ENCODE measurements around the gene ARMH1.

The ARMH1 gene

DNA sequence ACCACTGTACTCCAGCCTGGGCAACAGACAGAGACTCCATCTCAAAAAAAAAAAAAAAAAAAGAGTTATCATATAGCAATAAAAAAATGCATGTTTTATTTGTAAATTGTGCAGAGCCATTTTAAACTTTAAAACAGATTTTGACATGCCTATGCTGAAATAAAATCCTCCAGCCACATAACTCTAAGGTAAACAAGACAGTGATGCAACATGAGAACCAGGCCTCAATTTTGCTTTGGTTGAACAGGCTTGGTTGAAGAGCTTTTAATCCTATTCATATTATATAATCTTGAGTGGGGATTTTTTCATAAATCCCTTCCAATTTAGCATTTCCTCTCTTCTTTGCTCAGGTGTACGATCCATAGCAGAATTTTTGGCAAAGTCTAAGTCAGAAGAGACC, 26.1 kb downstream of the ARMH1 start:
- H3K9ac ChIP-seq (ENCODE audit: low read length): no peak overlapping the region
- no peak overlapping the region for H3K27ac ChIP-seq (ENCODE audit: low read depth, low read length)
- H3K4me3 ChIP-seq (ENCODE audit: low read depth, low read length): no peak overlapping the region
- no peaks in the 10 kb centered on the region for H3K4me1 ChIP-seq (ENCODE audit: control insufficient read depth, insufficient read depth, low read length)
- H3K27me3 ChIP-seq (ENCODE audit: control insufficient read depth, insufficient read depth, low read length): no peaks in the 10 kb centered on the region
- no peaks in the 10 kb centered on the region for H3K36me3 ChIP-seq (ENCODE audit: control insufficient read depth, insufficient read depth, low read length)
- no peaks in the 10 kb centered on the region for H3K9me3 ChIP-seq (ENCODE audit: control insufficient read depth, insufficient read depth, low read depth, low read length)

DNA sequence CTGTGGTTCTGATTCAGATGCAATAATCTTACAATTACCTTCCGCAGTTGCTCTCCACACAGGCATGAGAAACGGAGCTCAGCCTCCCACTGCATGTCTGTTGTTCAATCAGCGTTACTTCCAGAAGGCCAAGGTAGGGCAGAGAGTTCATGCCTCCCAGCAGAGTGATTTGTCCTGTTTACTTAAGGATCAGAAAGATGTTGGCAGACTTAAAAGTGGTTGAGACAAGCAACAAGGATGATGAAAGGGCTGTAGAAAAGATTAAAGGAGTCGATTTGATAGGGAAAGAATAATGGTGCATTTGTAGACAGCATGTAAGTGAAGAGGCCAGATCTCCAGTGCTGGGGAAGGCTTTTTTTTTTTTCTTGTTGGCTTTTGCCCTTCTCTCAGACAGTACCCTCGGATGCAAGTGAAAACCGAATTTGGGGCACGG, 26.6 kb downstream of the ARMH1 start:
- no peaks in the 10 kb centered on the region for H3K27me3 ChIP-seq (ENCODE audit: control insufficient read depth, insufficient read depth, low read length)
- no peaks in the 10 kb centered on the region for H3K36me3 ChIP-seq (ENCODE audit: control insufficient read depth, insufficient read depth, low read length)
- H3K4me1 ChIP-seq (ENCODE audit: control insufficient read depth, insufficient read depth, low read length): no peaks in the 10 kb centered on the region
- H3K9me3 ChIP-seq (ENCODE audit: control insufficient read depth, insufficient read depth, low read depth, low read length): no peaks in the 10 kb centered on the region
- no peak overlapping the region for H3K9ac ChIP-seq (ENCODE audit: low read length)
- no peak overlapping the region for H3K27ac ChIP-seq (ENCODE audit: low read depth, low read length)
- no peak overlapping the region for H3K4me3 ChIP-seq (ENCODE audit: low read depth, low read length)

DNA sequence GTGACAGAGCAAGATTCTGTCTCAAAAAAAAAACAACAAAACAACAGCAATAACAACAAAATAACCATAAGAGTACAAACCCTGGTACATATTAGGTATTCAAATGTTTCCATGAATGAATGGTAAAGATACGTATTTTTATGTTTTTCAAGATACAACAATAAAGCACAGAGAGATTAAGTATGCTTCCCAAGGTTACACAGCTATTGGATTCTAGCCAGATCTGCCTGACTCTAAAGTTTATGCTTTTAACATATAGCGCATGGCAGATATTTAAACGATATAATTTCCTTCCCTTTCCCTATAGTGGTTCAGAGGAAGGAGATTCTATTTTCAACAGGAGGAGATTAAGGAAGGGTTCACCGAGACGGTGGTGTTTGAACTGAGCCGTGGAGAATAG, 31.0 kb downstream of the ARMH1 start:
- peaks cover 7% of the 10 kb centered on the region; the same call in 1 of the 2 replicates for H3K4me1 ChIP-seq (ENCODE audit: control insufficient read depth, insufficient read depth, low read length)
- H3K27me3 ChIP-seq (ENCODE audit: control insufficient read depth, insufficient read depth, low read length): no peaks in the 10 kb centered on the region
- no peaks in the 10 kb centered on the region for H3K36me3 ChIP-seq (ENCODE audit: control insufficient read depth, insufficient read depth, low read length)
- no peak overlapping the region for H3K9ac ChIP-seq (ENCODE audit: low read length)
- H3K4me3 ChIP-seq (ENCODE audit: low read depth, low read length): no peak overlapping the region
- no peak overlapping the region for H3K27ac ChIP-seq (ENCODE audit: low read depth, low read length)
- peaks cover 13% of the 10 kb centered on the region; the same call in 1 of the 2 replicates for H3K9me3 ChIP-seq (ENCODE audit: control insufficient read depth, insufficient read depth, low read depth, low read length)

DNA sequence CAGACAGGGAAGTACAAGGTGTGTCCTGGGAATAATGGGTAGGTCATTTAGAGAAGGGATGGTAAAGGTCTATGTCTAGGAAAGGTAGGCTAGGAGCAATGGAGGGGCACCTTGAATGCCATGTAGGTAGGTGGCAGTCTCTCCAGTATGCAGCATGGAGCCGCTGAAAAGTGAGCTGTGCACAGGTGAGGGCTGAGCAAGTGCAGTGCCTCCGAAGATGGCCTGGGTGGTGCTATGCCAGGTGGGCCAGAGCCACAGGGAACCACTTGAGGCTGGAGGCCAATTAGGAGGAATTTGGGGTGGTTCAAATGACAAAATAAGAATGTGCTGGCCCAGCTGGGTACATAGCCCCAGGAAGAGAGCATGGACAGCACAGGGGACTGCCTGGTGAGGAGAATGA, 31.4 kb downstream of the ARMH1 start:
- Histone ChIP-seq H3K4me3 (ENCODE audit: low read depth, low read length) (no peak overlapping the region), H3K36me3 (ENCODE audit: control insufficient read depth, insufficient read depth, low read length) (no peaks in the 10 kb centered on the region), H3K27ac (ENCODE audit: low read depth, low read length) (no peak overlapping the region), H3K9ac (ENCODE audit: low read length) (no peak overlapping the region), H3K9me3 (ENCODE audit: control insufficient read depth, insufficient read depth, low read depth, low read length) (peaks cover 13% of the 10 kb centered on the region; the same call in 1 of the 2 replicates), H3K27me3 (ENCODE audit: control insufficient read depth, insufficient read depth, low read length) (no peaks in the 10 kb centered on the region), H3K4me1 (ENCODE audit: control insufficient read depth, insufficient read depth, low read length) (peaks cover 7% of the 10 kb centered on the region; the same call in 1 of the 2 replicates)

DNA sequence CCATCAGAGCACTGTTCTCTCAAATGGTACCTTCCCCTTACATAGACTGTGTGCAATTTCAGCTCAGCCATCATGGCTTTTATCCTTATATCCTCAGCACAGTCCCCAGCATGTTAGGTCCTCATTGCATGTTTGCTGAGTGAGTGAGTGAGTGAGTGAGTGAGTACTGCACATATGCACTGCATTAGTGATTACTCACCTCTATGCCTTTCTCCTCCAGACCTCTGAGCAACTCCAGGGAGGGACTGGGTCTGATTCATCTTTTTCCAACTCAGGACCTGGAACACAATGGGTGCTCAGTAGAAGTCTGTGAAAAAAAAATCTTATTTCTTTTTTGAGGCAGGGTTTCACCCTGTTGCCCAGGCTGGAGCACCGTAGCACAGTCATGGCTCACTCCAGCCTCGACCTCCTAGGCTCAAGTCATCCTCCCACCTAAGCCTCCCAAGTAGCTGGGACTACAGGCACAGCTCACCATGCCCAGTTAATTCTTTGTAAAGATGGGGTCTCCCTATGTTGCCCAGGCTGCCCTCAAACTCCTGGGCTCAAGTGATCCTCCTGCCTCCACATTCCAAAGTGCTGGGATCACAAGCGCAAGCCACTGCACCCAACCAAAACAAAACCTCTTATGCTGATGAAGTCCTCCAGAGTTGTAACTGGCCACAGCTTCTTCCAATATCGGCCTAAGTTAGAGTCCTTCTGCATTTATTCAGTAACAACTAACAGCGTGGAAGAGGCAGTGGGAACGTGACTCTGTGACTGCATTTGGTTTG, 32.8 kb downstream of the ARMH1 start:
- H3K27ac ChIP-seq (ENCODE audit: low read depth, low read length): no peak overlapping the region

DNA sequence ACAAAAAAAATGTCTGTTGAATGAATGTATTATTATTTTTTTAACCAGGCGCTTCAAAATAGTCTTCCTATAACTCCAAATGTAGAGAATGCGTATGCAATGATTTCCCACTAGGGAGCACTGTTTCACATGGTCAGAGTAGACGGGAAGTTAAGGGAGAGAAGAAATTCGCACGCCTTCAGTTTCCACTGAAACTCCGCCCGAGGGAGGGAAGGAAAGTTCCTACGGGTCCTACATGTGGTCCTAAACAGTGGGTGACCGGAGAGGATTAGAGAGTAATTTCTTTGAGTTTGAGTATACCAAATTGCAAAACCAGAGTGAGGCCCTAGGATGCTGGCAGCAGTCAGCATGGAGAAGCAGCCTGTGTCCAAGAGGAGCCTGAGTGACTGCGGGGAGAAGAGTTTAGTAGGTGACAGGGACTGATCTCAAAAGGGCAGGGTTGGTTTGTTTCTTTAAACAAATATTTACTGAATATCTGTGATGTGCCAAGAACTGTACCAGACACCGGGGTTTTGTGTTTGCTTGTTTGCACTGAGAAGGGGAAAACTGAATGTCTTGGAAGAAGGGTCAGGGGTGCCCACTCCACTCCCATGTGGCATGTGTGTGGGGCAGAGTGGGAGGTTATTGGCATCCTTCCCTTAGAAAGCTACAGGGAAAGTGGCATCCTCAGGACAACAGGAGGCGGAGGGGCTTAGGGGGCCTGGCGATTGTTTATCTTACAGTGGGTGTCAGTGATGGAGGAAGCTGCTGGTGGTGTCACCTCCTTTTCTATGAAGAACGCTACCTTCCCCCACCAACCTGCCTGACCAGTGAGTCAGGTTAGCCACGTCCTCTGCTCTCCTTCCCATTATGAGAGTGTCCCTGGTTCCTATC, 33.7 kb downstream of the ARMH1 start:
- Histone ChIP-seq H3K4me3 (ENCODE audit: low read depth, low read length) (no peak overlapping the region), H3K36me3 (ENCODE audit: control insufficient read depth, insufficient read depth, low read length) (no peaks in the 10 kb centered on the region), H3K9me3 (ENCODE audit: control insufficient read depth, insufficient read depth, low read depth, low read length) (peaks cover 13% of the 10 kb centered on the region; the same call in 1 of the 2 replicates), H3K9ac (ENCODE audit: low read length) (no peak overlapping the region), H3K27me3 (ENCODE audit: control insufficient read depth, insufficient read depth, low read length) (no peaks in the 10 kb centered on the region), H3K4me1 (ENCODE audit: control insufficient read depth, insufficient read depth, low read length) (peaks cover 7% of the 10 kb centered on the region; the same call in 1 of the 2 replicates), H3K27ac (ENCODE audit: low read depth, low read length) (no peak overlapping the region)

More for the DNA sequence above, 32.8 kb downstream of the ARMH1 start:
- peaks cover 13% of the 10 kb centered on the region; the same call in 1 of the 2 replicates for H3K9me3 ChIP-seq (ENCODE audit: control insufficient read depth, insufficient read depth, low read depth, low read length)
- no peak overlapping the region for H3K4me3 ChIP-seq (ENCODE audit: low read depth, low read length)
- no peak overlapping the region for H3K9ac ChIP-seq (ENCODE audit: low read length)
- H3K27me3 ChIP-seq (ENCODE audit: control insufficient read depth, insufficient read depth, low read length): no peaks in the 10 kb centered on the region
- peaks cover 7% of the 10 kb centered on the region; the same call in 1 of the 2 replicates for H3K4me1 ChIP-seq (ENCODE audit: control insufficient read depth, insufficient read depth, low read length)
- H3K36me3 ChIP-seq (ENCODE audit: control insufficient read depth, insufficient read depth, low read length): no peaks in the 10 kb centered on the region

DNA sequence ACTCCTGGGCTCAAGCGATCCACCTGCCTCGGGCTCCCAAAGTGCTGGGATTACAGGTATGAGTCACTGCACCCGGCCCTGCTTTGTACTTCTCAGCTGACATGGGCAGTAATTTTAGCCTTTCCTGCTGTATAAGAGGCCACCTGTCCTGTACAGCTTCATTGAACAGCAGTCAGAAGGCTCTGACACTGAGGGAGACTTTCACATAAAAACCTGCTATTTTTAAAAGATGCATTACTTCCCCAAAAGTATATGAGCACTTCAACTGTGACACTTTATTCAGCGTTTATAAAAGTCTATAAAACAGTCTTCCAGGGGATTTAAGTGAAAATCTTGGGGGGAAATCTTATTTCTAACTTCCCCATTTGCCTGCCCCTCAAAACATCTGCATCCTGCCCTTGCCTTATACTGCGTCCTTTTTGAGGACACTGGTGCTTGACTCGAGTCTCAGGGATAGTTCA, 38.8 kb downstream of the ARMH1 start:
- H3K27me3 ChIP-seq (ENCODE audit: control insufficient read depth, insufficient read depth, low read length): no peaks in the 10 kb centered on the region
- no peak overlapping the region for H3K9ac ChIP-seq (ENCODE audit: low read length)
- peaks cover 3% of the 10 kb centered on the region; the same call in 1 of the 2 replicates for H3K4me1 ChIP-seq (ENCODE audit: control insufficient read depth, insufficient read depth, low read length)
- no peak overlapping the region for H3K27ac ChIP-seq (ENCODE audit: low read depth, low read length)
- peaks cover 10% of the 10 kb centered on the region; the same call in 1 of the 2 replicates for H3K9me3 ChIP-seq (ENCODE audit: control insufficient read depth, insufficient read depth, low read depth, low read length)
- no peaks in the 10 kb centered on the region for H3K36me3 ChIP-seq (ENCODE audit: control insufficient read depth, insufficient read depth, low read length)
- H3K4me3 ChIP-seq (ENCODE audit: low read depth, low read length): no peak overlapping the region

DNA sequence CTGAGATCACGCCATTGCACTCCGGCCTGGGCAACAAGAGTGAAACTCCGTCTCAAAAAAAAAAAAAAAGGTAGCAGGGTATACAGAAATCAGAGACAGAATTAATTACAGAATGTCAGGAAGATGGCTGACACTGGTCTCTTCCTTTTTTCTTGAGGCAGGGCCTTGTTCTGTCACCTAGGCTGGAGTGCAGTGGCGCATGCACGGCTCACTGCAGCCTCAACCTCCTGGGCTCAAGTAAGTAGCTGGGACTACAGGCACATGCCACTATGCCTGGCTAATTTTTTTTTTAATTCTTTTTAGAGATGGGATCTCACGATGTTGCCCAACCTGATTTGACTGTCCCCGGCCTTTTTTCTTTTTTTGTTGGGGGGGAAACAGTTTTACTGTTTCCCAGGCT, 40.0 kb downstream of the ARMH1 start:
- Histone ChIP-seq H3K36me3 (ENCODE audit: control insufficient read depth, insufficient read depth, low read length) (no peaks in the 10 kb centered on the region), H3K9me3 (ENCODE audit: control insufficient read depth, insufficient read depth, low read depth, low read length) (0 out of 2 replicates have a peak, but pooled peaks cover 2% of the 10 kb centered on the region), H3K9ac (ENCODE audit: low read length) (no peak overlapping the region), H3K27ac (ENCODE audit: low read depth, low read length) (no peak overlapping the region), H3K27me3 (ENCODE audit: control insufficient read depth, insufficient read depth, low read length) (no peaks in the 10 kb centered on the region), H3K4me1 (ENCODE audit: control insufficient read depth, insufficient read depth, low read length) (peaks cover 3% of the 10 kb centered on the region; the same call in 1 of the 2 replicates), H3K4me3 (ENCODE audit: low read depth, low read length) (no peak overlapping the region)

DNA sequence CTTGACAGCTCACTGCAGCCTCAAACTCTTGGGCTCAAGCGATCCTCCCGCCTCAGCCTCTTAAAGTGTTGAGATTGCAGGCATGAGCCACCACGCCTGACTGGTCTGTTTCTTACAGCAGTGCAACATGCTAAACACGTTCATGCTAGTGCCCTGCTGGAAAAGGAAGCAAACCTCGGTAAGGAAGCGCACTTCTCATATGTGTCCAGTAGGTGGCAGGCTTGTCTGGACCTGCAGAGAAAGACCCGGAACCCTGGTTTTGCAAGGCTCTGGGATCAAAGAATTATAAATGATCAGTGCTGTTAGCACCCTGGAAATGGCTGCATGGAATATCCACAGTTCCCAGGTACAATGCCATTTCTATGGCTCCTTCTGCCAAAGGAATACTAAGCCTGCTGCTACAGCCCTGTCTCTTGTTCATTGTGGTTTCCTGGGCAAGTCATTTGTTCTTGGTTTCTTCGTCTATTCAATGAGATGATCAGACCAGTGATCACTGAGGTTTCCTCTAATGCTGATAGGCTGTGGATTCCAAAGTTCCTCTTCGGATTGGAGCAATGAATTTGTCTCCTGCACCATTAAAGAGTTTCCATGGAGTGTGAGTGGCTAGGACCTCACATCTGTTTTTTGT, 40.5 kb downstream of the ARMH1 start:
- peaks cover 3% of the 10 kb centered on the region; the same call in 1 of the 2 replicates for H3K4me1 ChIP-seq (ENCODE audit: control insufficient read depth, insufficient read depth, low read length)

DNA sequence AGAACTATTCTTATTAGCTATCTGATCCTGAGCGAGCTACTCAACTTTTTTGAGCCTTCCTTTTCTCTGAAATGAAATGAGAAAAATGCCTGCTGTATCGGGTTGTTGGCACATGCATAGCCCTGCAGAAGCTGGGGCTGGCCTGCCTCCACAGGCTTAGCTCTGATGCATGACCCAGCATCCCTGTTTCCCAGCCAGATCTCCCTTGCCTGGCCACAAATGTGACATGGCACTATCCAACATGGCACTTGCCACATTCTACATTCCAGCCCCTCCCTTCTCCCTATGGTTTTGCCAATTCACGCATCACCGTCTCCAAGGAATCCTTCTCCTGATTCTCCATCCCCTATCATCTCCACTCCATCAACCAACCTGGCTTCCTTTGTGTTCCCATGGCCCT, 42.6 kb downstream of the ARMH1 start:
- no peak overlapping the region for H3K4me3 ChIP-seq (ENCODE audit: low read depth, low read length)
- no peaks in the 10 kb centered on the region for H3K9me3 ChIP-seq (ENCODE audit: control insufficient read depth, insufficient read depth, low read depth, low read length)
- no peak overlapping the region for H3K27ac ChIP-seq (ENCODE audit: low read depth, low read length)
- H3K9ac ChIP-seq (ENCODE audit: low read length): no peak overlapping the region
- no peaks in the 10 kb centered on the region for H3K27me3 ChIP-seq (ENCODE audit: control insufficient read depth, insufficient read depth, low read length)
- peaks cover 3% of the 10 kb centered on the region; the same call in 1 of the 2 replicates for H3K4me1 ChIP-seq (ENCODE audit: control insufficient read depth, insufficient read depth, low read length)
- H3K36me3 ChIP-seq (ENCODE audit: control insufficient read depth, insufficient read depth, low read length): no peaks in the 10 kb centered on the region

More for the DNA sequence above, 40.5 kb downstream of the ARMH1 start:
- Histone ChIP-seq H3K9ac (ENCODE audit: low read length) (no peak overlapping the region), H3K27me3 (ENCODE audit: control insufficient read depth, insufficient read depth, low read length) (no peaks in the 10 kb centered on the region), H3K36me3 (ENCODE audit: control insufficient read depth, insufficient read depth, low read length) (no peaks in the 10 kb centered on the region), H3K9me3 (ENCODE audit: control insufficient read depth, insufficient read depth, low read depth, low read length) (no peaks in the 10 kb centered on the region), H3K4me3 (ENCODE audit: low read depth, low read length) (no peak overlapping the region), H3K27ac (ENCODE audit: low read depth, low read length) (no peak overlapping the region)

Data from HUES6 (cell line).